HCT116 (cell line): Measurements from ENCODE around the gene NR2F6. TPM values are rescaled to one million over a fixed set of nuclear protein-coding genes. Genes with fewer than 3 reads are reported as not detected.

Source experiments
- ATAC-seq: fragments of 200-7000 bp; cut with Tn5 transposase; 2 replicates; pipeline ENCODE4 v1.9.1; 2020; ENCODE audit warnings: mild to moderate bottlenecking, moderate library complexity
- BruUV-seq: library from RNA; stranded (reverse); fragments of 400-500 nt; replicated peaks from 2 replicates; lab custom pipeline; 2021; lab: Mats Ljungman, UMichigan
- CTCF ChIA-PET: fragments of 300-600 bp; sonication (Branson Sonifier 250); formaldehyde crosslinking; loops from one replicate; lab custom pipeline; 2021; ENCODE audit warnings: antibody characterized with exemption; lab: Charles Lee
- POLR2A ChIA-PET: fragments of 300-600, 350-600 bp; sonication (Branson Sonifier 250); formaldehyde crosslinking; loops from one replicate; lab custom pipeline; 2021; ENCODE audit warnings: antibody characterized with exemption; lab: Charles Lee
- RAD21 ChIA-PET, 2 experiments: fragments of 300-600 bp; sonication (Branson Sonifier 250); formaldehyde crosslinking; loops; one replicate each; lab custom pipeline; 2023; ENCODE audit warnings: low total read pairs in 2 of 2; ENCODE audit not compliant: uncharacterized antibody in 2 of 2, unreplicated experiment in 2 of 2, low non-redundant PET in 1 of 2; lab: Charles Lee
- DNase-seq: peaks from one replicate; pipeline ENCODE4 v3.0.0-alpha.2; 2010; ENCODE audit warnings: low read depth, low spot score
- H2AFZ ChIP-seq: fragments of 200-600 bp; shearing (Covaris generic), sonication (generic); 2 replicates; pipeline ENCODE4 v1.6.1; 2017; ENCODE audit warnings: low read depth, mixed run types, mixed read lengths, antibody characterized with exemption, low read length; ENCODE audit not compliant: poor library complexity, severe bottlenecking
- H3K27ac ChIP-seq: 2 replicates; pipeline ENCODE4 v1.5.1; 2012; ENCODE audit warnings: low read depth, low read length
- H3K27me3 ChIP-seq: fragments of 200-600 bp; sonication (generic); 2 replicates; pipeline ENCODE4 v1.6.1; 2016; ENCODE audit warnings: mixed run types, low read length, mixed read lengths; ENCODE audit not compliant: insufficient read depth
- H3K36me3 ChIP-seq, 2 experiments: fragments of 200-500 bp in 1 of 2; fragments of 200-600 bp in 1 of 2; sonication (Bioruptor generic) in 1 of 2; sonication (generic) in 1 of 2; 2 replicates each; pipeline versions ENCODE4 v1.5.1 to v1.6.1; 2014 to 2016; ENCODE audit warnings: low read length in 2 of 2, inconsistent platforms in 1 of 2, mixed read lengths in 1 of 2, mixed run types in 1 of 2; ENCODE audit not compliant: insufficient read depth in 2 of 2, control insufficient read depth in 1 of 2
- H3K4me1 ChIP-seq, 2 experiments: fragments of 200-600 bp in 1 of 2; sonication (generic) in 1 of 2; 2 replicates each; pipeline versions ENCODE4 v1.5.1 to v1.6.1; 2012 to 2017; ENCODE audit warnings: low read length in 2 of 2, inconsistent platforms in 1 of 2, mild to moderate bottlenecking in 1 of 2, mixed read lengths in 1 of 2, mixed run types in 1 of 2, moderate library complexity in 1 of 2; ENCODE audit not compliant: insufficient read depth in 2 of 2, control insufficient read depth in 1 of 2
- H3K4me2 ChIP-seq: fragments of 200-600 bp; sonication (generic); 2 replicates; pipeline ENCODE4 v1.6.1; 2017; ENCODE audit warnings: mixed run types, low read length, mixed read lengths
- H3K4me3 ChIP-seq, 2 experiments: fragments of 200-600 bp in 1 of 2; sonication (generic) in 1 of 2; replicated peaks in 1 of 2; 2 replicates each; pipeline ENCODE4 v1.5.1; 2011 to 2016; ENCODE audit warnings: low read length in 2 of 2, control low read depth in 1 of 2, low read depth in 1 of 2, mild to moderate bottlenecking in 1 of 2, mixed read lengths in 1 of 2, mixed run types in 1 of 2
- H3K79me2 ChIP-seq: fragments of 200-600 bp; sonication (generic); 2 replicates; pipeline ENCODE4 v1.6.1; 2017; ENCODE audit warnings: mild to moderate bottlenecking, mixed run types, low read length, moderate library complexity, mixed read lengths; ENCODE audit not compliant: insufficient read depth
- H3K9ac ChIP-seq: fragments of 200-600 bp; sonication (generic); 2 replicates; pipeline ENCODE4 v1.6.1; 2016; ENCODE audit warnings: low read length, mixed read lengths
- H3K9me2 ChIP-seq: fragments of 200-600 bp; sonication (generic), shearing (Covaris generic); 2 replicates; pipeline ENCODE4 v1.6.1; 2017; ENCODE audit warnings: mixed run types, mild to moderate bottlenecking, moderate library complexity; ENCODE audit not compliant: insufficient read depth
- H3K9me3 ChIP-seq, 2 experiments: fragments of 200-500 bp in 1 of 2; fragments of 200-600 bp in 1 of 2; sonication (Bioruptor generic) in 1 of 2; sonication (generic) in 1 of 2; 2 replicates each; pipeline ENCODE4 v1.6.1; 2014 to 2017; ENCODE audit warnings: low read length in 2 of 2, mixed read lengths in 2 of 2, inconsistent platforms in 1 of 2, low read depth in 1 of 2, mild to moderate bottlenecking in 1 of 2, mixed run types in 1 of 2, moderate library complexity in 1 of 2; ENCODE audit not compliant: control insufficient read depth in 1 of 2, insufficient read depth in 1 of 2
- H4K20me1 ChIP-seq: fragments of 200-600 bp; sonication (generic), shearing (Covaris generic); 2 replicates; pipeline ENCODE4 v1.6.1; 2017; ENCODE audit warnings: mixed run types, mild to moderate bottlenecking, moderate library complexity; ENCODE audit not compliant: insufficient read depth
- ATF3 ChIP-seq: IDR thresholded peaks from 2 replicates; pipeline ENCODE4 v1.6.1; 2012
- CBX3 ChIP-seq: IDR thresholded peaks from 2 replicates; pipeline ENCODE4 v1.6.1; 2012; ENCODE audit warnings: low read depth
- CEBPB ChIP-seq: IDR thresholded peaks from 2 replicates; pipeline ENCODE4 v1.6.1; 2012; ENCODE audit warnings: low read depth
- CTCF ChIP-seq, 3 experiments: fragments of 200-600 bp in 1 of 3; sonication (generic) in 1 of 3; IDR thresholded peaks in 2 of 3; conservative IDR thresholded peaks in 1 of 3; 2 replicates each; pipeline ENCODE4 v1.5.1; 2012 to 2017; ENCODE audit warnings: low read depth in 2 of 3, low read length in 2 of 3, antibody characterized with exemption in 1 of 3, borderline replicate concordance in 1 of 3, control low read depth in 1 of 3, mild to moderate bottlenecking in 1 of 3, mixed read lengths in 1 of 3, mixed run types in 1 of 3, moderate library complexity in 1 of 3; ENCODE audit not compliant: insufficient read depth in 1 of 3
- EGR1 ChIP-seq: IDR thresholded peaks from 2 replicates; pipeline ENCODE4 v1.6.1; 2012; ENCODE audit warnings: low read depth
- ELF1 ChIP-seq: IDR thresholded peaks from 2 replicates; pipeline ENCODE4 v1.6.1; 2012; ENCODE audit warnings: low read depth, borderline replicate concordance
- EZH2 ChIP-seq: fragments of 200-600 bp; sonication (generic); IDR thresholded peaks from 2 replicates; pipeline ENCODE4 v1.6.1; 2017; ENCODE audit warnings: antibody characterized with exemption, mixed run types
- EZH2phosphoT487 ChIP-seq: fragments of 200-600 bp; IDR thresholded peaks from 2 replicates; pipeline ENCODE4 v1.6.1; 2018; ENCODE audit warnings: antibody characterized with exemption, borderline replicate concordance
- FOSL1 ChIP-seq: IDR thresholded peaks from 2 replicates; pipeline ENCODE4 v1.6.1; 2012; ENCODE audit warnings: low read depth
- POLR2A ChIP-seq: IDR thresholded peaks from 2 replicates; pipeline ENCODE4 v1.7.0; 2011; ENCODE audit warnings: borderline replicate concordance; ENCODE audit not compliant: insufficient read depth, insufficient read length; ENCODE audit errors: extremely low read depth
- POLR2AphosphoS5 ChIP-seq: IDR thresholded peaks from 2 replicates; pipeline ENCODE4 v1.6.1; 2011; ENCODE audit warnings: mild to moderate bottlenecking, low read depth, low read length, moderate library complexity
- RAD21 ChIP-seq: IDR thresholded peaks from 2 replicates; pipeline ENCODE4 v1.6.1; 2012; ENCODE audit warnings: low read depth, mild to moderate bottlenecking
- REST ChIP-seq: IDR thresholded peaks from 2 replicates; pipeline ENCODE4 v1.6.1; 2012; ENCODE audit warnings: low read depth
- SIN3A ChIP-seq: IDR thresholded peaks from 2 replicates; pipeline ENCODE4 v1.6.1; 2012; ENCODE audit warnings: low read depth
- SP1 ChIP-seq: IDR thresholded peaks from 2 replicates; pipeline ENCODE4 v1.6.1; 2012; ENCODE audit warnings: low read depth
- SRF ChIP-seq: IDR thresholded peaks from 2 replicates; pipeline ENCODE4 v1.6.1; 2012; ENCODE audit warnings: low read depth
- TCF7L2 ChIP-seq: IDR thresholded peaks from 2 replicates; pipeline ENCODE4 v1.7.0; 2011; ENCODE audit warnings: borderline replicate concordance, inconsistent platforms; ENCODE audit not compliant: insufficient read depth, insufficient read length; ENCODE audit errors: extremely low read depth
- ZBTB33 ChIP-seq: IDR thresholded peaks from 2 replicates; pipeline ENCODE4 v1.6.1; 2011; ENCODE audit warnings: mild to moderate bottlenecking, low read length, moderate library complexity; ENCODE audit not compliant: insufficient replicate concordance; ENCODE audit errors: extremely low read depth
- ZFX ChIP-seq: fragments of 450-650 bp; IDR thresholded peaks from 2 replicates; pipeline ENCODE4 v1.6.1; 2017
- ZNF274 ChIP-seq: fragments of 200-500 bp; sonication (Bioruptor generic); IDR thresholded peaks from 2 replicates; pipeline ENCODE4 v1.6.1; 2014; ENCODE audit warnings: mild to moderate bottlenecking, low read depth, low read length, inconsistent platforms
- intact Hi-C: fragments of 100-400 bp; cut with micrococcal nuclease; formaldehyde crosslinking; loops from 2 replicates; pipeline ENCODE4 v1.10.0; 2022
- total RNA-seq: library from RNA; stranded (reverse); gene quantifications from one replicate; pipeline ENCODE4 v1.2.1, GENCODE V29; 2021; ENCODE audit not compliant: unreplicated experiment

Gene NR2F6
- total RNA-seq, 1 experiment from 2014 or later = 88.0 TPM

GRCh38 chr19:17220207-17220758, 25.4 kb downstream of the NR2F6 start:
- no peaks in the 10 kb centered on the region for H4K20me1 ChIP-seq
- CTCF ChIA-PET = interaction anchor here (0.6 kb wide), 1 partner anchor 152 kb away, joined by 3 read pairs; no protein-coding TSS in a partner anchor
- H3K4me1 ChIP-seq = peaks cover 23 to 47% of the 10 kb centered on the region in 2 experiments
- H3K9me2 ChIP-seq = no peaks in the 10 kb centered on the region
- RAD21 ChIA-PET = no interaction called here
- peak overlapping the region; percentile 36; the same call in 1 of the 2 replicates for H3K9ac ChIP-seq
- intact Hi-C loops = no loop called here
- peak overlapping the region; percentile 64 for H3K4me2 ChIP-seq
- DNase-seq (no peak), ATAC-seq (peak; percentile 48)
- H3K79me2 ChIP-seq = peaks cover 7% of the 10 kb centered on the region; the same call in 1 of the 2 replicates
- H3K27ac ChIP-seq = peak overlapping the region; percentile 65
- peak overlapping the region in 1 of 2 experiments; percentile 18; a peak in 1 of 4 replicates for H3K4me3 ChIP-seq
- no peak overlapping the region for H2AFZ ChIP-seq
- no peaks in the 10 kb centered on the region for H3K9me3 ChIP-seq
- BruUV-seq = no TSS peak
- TF ChIP-seq ZNF274 (no peak), FOSL1 (no peak; the same call in 1 of the 2 replicates), EZH2 (no peak), ATF3 (no peak), RAD21 (no peak), SRF (no peak), TCF7L2 (no peak), ELF1 (no peak), POLR2AphosphoS5 (no peak; the same call in 1 of the 2 replicates), ZFX (no peak), EZH2phosphoT487 (no peak), ZBTB33 (no peak), CEBPB (no peak), SIN3A (no peak), CBX3 (no peak), SP1 (no peak), POLR2A (no peak), EGR1 (no peak), CTCF (IDR thresholded peaks at IDR 0.05 in 2 of 3, conservative IDR thresholded peaks at IDR 0.05 in 1 of 3; ENCODE audit: borderline replicate concordance in 1 of 3, insufficient read depth in 1 of 3, low read depth in 2 of 3, low read length in 2 of 3) (no peak), REST (no peak)
- H3K36me3 ChIP-seq = 0 out of 4 replicates have a peak, but pooled peaks cover 0 to 2% of the 10 kb centered on the region in 2 experiments
- POLR2A ChIA-PET = interaction anchor here (1.3 kb wide), 1 partner anchor 28 kb away, joined by 3 read pairs; no protein-coding TSS in a partner anchor
- no peaks in the 10 kb centered on the region for H3K27me3 ChIP-seq
